ENCODE measurements around the gene MAN1A2. TPM values are rescaled to one million over a fixed set of nuclear protein-coding genes. Genes with fewer than 3 reads are reported as not detected.
"Not testable (repeated sequence)": the region's sequence is repeated elsewhere in the genome, so short reads cannot be mapped to it uniquely, and the experiment has no call there.

MAN1A2 gene
- total RNA-seq, 1 donor from 2014 or later = 23.3 TPM

GRCh38 chr1:117324357-117324756, 42.9 kb upstream of the MAN1A2 start:
- intact Hi-C loops (cut with micrococcal nuclease) = no loop called here
- no peak for TF ChIP-seq CTCF (IDR thresholded peaks at IDR 0.05; ENCODE audit: borderline replicate concordance)
- Histone ChIP-seq H3K27ac (replicated peaks) (no peak overlapping the region), H3K27me3 (ENCODE audit: low read depth) (no peaks in the 10 kb centered on the region), H3K36me3 (no peaks in the 10 kb centered on the region), H3K4me3 (no peak overlapping the region), H3K4me1 (peaks cover 21% of the 10 kb centered on the region), H3K9me3 (replicated peaks) (no peaks in the 10 kb centered on the region)
- DNase-seq = no peak

GRCh38 chr1:117326035-117326434, 41.2 kb upstream of the MAN1A2 start:
- H3K27ac ChIP-seq (replicated peaks); H3K36me3 ChIP-seq; H3K9me3 ChIP-seq (replicated peaks); intact Hi-C loops (cut with micrococcal nuclease); H3K4me3 ChIP-seq; H3K27me3 ChIP-seq (ENCODE audit: low read depth); DNase-seq: not testable (repeated sequence)
- peaks cover 19% of the 10 kb centered on the region for H3K4me1 ChIP-seq

GRCh38 chr1:117327011-117327410, 40.2 kb upstream of the MAN1A2 start:
- Histone ChIP-seq H3K4me1 (peaks cover 9% of the 10 kb centered on the region), H3K36me3 (no peaks in the 10 kb centered on the region), H3K27me3 (ENCODE audit: low read depth) (no peaks in the 10 kb centered on the region), H3K9me3 (replicated peaks) (no peaks in the 10 kb centered on the region), H3K27ac (replicated peaks) (no peak overlapping the region), H3K4me3 (no peak overlapping the region)
- TF ChIP-seq CTCF (IDR thresholded peaks at IDR 0.05; ENCODE audit: borderline replicate concordance) = no peak
- no peak for DNase-seq
- intact Hi-C loops (cut with micrococcal nuclease) = no loop called here

- peak overlapping the region; percentile 35 for H3K27ac ChIP-seq (replicated peaks)
- TF ChIP-seq CTCF (IDR thresholded peaks at IDR 0.05; ENCODE audit: borderline replicate concordance) = no peak
- no peaks in the 10 kb centered on the region for H3K27me3 ChIP-seq (ENCODE audit: low read depth)
- intact Hi-C loops (cut with micrococcal nuclease) = no loop called here
- no peak for DNase-seq
- H3K36me3 ChIP-seq = no peaks in the 10 kb centered on the region
- H3K4me3 ChIP-seq = no peak overlapping the region
- H3K4me1 ChIP-seq = peaks cover 22% of the 10 kb centered on the region
- no peaks in the 10 kb centered on the region for H3K9me3 ChIP-seq (replicated peaks)
These were observed 31.7 kb upstream of the MAN1A2 start for GRCh38 chr1:117335376-117336086.

GRCh38 chr1:117336088-117336817, 31.0 kb upstream of the MAN1A2 start:
- intact Hi-C loops (cut with micrococcal nuclease) = no loop called here
- Histone ChIP-seq H3K36me3 (no peaks in the 10 kb centered on the region), H3K27me3 (ENCODE audit: low read depth) (no peaks in the 10 kb centered on the region), H3K9me3 (replicated peaks) (no peaks in the 10 kb centered on the region), H3K4me3 (no peak overlapping the region), H3K4me1 (peaks cover 22% of the 10 kb centered on the region), H3K27ac (replicated peaks) (peak overlapping the region; percentile 35)
- no peak for TF ChIP-seq CTCF (IDR thresholded peaks at IDR 0.05; ENCODE audit: borderline replicate concordance)
- DNase-seq = no peak

Measured in left ventricle myocardium inferior (tissue), 1 donor.